A673 (cell line): ENCODE measurements around the gene NRXN3.

Experiments used
- EZH2 ChIP-seq: fragments of 200-600 bp; sonication (generic); IDR thresholded peaks from 2 replicates; pipeline ENCODE4 v1.6.1; 2017; ENCODE audit warnings: borderline replicate concordance, low read depth, mild to moderate bottlenecking, mixed read lengths, antibody characterized with exemption, low read length; ENCODE audit not compliant: poor library complexity, severe bottlenecking
- TF ChIP-seq, protein P1 (sequence below): fragments of 300-800, 200-600 bp; sonication (generic); conservative IDR thresholded peaks from 2 replicates; pipeline ENCODE4 v1.5.1; 2017; ENCODE audit warnings: low read depth, mild to moderate bottlenecking, antibody characterized with exemption, low read length, moderate library complexity, mixed read lengths

DNA sequence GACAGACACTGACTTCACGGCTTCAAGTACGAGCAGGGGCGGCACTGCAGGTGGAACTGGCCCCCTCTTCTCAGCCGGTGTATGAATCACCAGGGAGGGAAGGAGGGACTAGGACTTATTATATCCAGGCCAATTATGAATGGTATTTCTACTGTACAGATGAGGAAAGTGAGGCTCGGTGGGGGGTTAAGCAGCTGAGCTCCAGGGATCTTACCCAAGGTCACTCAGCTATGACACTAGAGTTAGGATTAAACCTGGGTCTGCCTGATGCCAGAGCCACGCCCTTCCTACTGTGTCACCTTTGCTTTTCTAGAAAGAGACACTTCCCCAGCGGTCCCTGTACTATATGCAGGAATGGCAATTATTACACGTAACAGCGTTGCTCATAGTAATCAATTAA lies 42.2 kb upstream of the NRXN3 start:
- TF ChIP-seq, protein P1, sequence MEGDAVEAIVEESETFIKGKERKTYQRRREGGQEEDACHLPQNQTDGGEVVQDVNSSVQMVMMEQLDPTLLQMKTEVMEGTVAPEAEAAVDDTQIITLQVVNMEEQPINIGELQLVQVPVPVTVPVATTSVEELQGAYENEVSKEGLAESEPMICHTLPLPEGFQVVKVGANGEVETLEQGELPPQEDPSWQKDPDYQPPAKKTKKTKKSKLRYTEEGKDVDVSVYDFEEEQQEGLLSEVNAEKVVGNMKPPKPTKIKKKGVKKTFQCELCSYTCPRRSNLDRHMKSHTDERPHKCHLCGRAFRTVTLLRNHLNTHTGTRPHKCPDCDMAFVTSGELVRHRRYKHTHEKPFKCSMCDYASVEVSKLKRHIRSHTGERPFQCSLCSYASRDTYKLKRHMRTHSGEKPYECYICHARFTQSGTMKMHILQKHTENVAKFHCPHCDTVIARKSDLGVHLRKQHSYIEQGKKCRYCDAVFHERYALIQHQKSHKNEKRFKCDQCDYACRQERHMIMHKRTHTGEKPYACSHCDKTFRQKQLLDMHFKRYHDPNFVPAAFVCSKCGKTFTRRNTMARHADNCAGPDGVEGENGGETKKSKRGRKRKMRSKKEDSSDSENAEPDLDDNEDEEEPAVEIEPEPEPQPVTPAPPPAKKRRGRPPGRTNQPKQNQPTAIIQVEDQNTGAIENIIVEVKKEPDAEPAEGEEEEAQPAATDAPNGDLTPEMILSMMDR, result no peak
- no peak for TF ChIP-seq EZH2
